ENCODE data around the gene RHOT1. TPM values are rescaled to one million over a fixed set of nuclear protein-coding genes. Genes with fewer than 3 reads are reported as not detected.
"Not testable (repeated sequence)": the region's sequence is repeated elsewhere in the genome, so short reads cannot be mapped to it uniquely, and the experiment has no call there.

The RHOT1 gene
- polyA plus RNA-seq, 4 donors, result 23.2 to 61.5 (median 34.8) TPM

- Histone ChIP-seq H3K4me1 (ENCODE audit: control insufficient read depth in 3 of 3, insufficient read depth in 2 of 3, low read depth in 1 of 3, low read length in 2 of 3) (peaks cover 4 to 27% (median 7%) of the 10 kb centered on the region in 3 donors), H3K27ac (ENCODE audit: low read depth in 1 of 3, low read length in 2 of 3) (peak overlapping the region in 2 of 3 donors; percentile 81 to 98), H3K9me3 (ENCODE audit: control insufficient read depth in 2 of 2, insufficient read depth in 1 of 2, low read depth in 1 of 2, low read length in 1 of 2) (no peaks in the 10 kb centered on the region), H3K4me3 (ENCODE audit: low read depth in 1 of 3, low read length in 3 of 3) (no peak overlapping the region), H3K36me3 (ENCODE audit: control insufficient read depth in 3 of 3, insufficient read depth in 2 of 3, low read depth in 1 of 3, low read length in 3 of 3) (no peaks in the 10 kb centered on the region), H3K27me3 (ENCODE audit: control insufficient read depth in 3 of 3, insufficient read depth in 3 of 3, low read length in 3 of 3) (no peaks in the 10 kb centered on the region)
- no peak for DNase-seq
- 72 to 76% (median 76%) methylated on average over 4 of the region's 4 CpGs for WGBS, 3 donors
- FAIRE-seq, result no peak
Observed at GRCh38 chr17:32126325-32126724, 16.0 kb upstream of the RHOT1 start.

GRCh38 chr17:32126746-32127145, 15.6 kb upstream of the RHOT1 start:
- WGBS, 3 donors, result 94 to 96% (median 96%) methylated on average over 8 of the region's 8 CpGs
- Histone ChIP-seq H3K27me3 (ENCODE audit: control insufficient read depth in 3 of 3, insufficient read depth in 3 of 3, low read length in 3 of 3) (no peaks in the 10 kb centered on the region), H3K4me1 (ENCODE audit: control insufficient read depth in 3 of 3, insufficient read depth in 2 of 3, low read depth in 1 of 3, low read length in 2 of 3) (peaks cover 4 to 27% (median 7%) of the 10 kb centered on the region in 3 donors), H3K4me3 (ENCODE audit: low read depth in 1 of 3, low read length in 3 of 3) (peak overlapping the region in 1 of 3 donors; percentile 71), H3K36me3 (ENCODE audit: control insufficient read depth in 3 of 3, insufficient read depth in 2 of 3, low read depth in 1 of 3, low read length in 3 of 3) (no peaks in the 10 kb centered on the region), H3K27ac (ENCODE audit: low read depth in 1 of 3, low read length in 2 of 3) (peak overlapping the region; percentile 75 to 98 (median 89)), H3K9me3 (ENCODE audit: control insufficient read depth in 2 of 2, insufficient read depth in 1 of 2, low read depth in 1 of 2, low read length in 1 of 2) (no peaks in the 10 kb centered on the region)
- DNase-seq, result no peak
- FAIRE-seq, result no peak

GRCh38 chr17:32127158-32127897, 15.0 kb upstream of the RHOT1 start:
- Histone ChIP-seq H3K27ac (ENCODE audit: low read depth in 1 of 3, low read length in 2 of 3) (peak overlapping the region; percentile 75 to 98 (median 89)), H3K9me3 (ENCODE audit: control insufficient read depth in 2 of 2, insufficient read depth in 1 of 2, low read depth in 1 of 2, low read length in 1 of 2) (no peaks in the 10 kb centered on the region), H3K27me3 (ENCODE audit: control insufficient read depth in 3 of 3, insufficient read depth in 3 of 3, low read length in 3 of 3) (no peaks in the 10 kb centered on the region), H3K4me1 (ENCODE audit: control insufficient read depth in 3 of 3, insufficient read depth in 2 of 3, low read depth in 1 of 3, low read length in 2 of 3) (peaks cover 4 to 27% (median 7%) of the 10 kb centered on the region in 3 donors), H3K36me3 (ENCODE audit: control insufficient read depth in 3 of 3, insufficient read depth in 2 of 3, low read depth in 1 of 3, low read length in 3 of 3) (no peaks in the 10 kb centered on the region), H3K4me3 (ENCODE audit: low read depth in 1 of 3, low read length in 3 of 3) (peak overlapping the region; percentile 56 to 71 (median 59))
- 0 to 1% (median 0%) methylated on average over 25 of the region's 25 CpGs for WGBS, 3 donors
- FAIRE-seq (no peak), DNase-seq (peak; percentile 93 to 95)

- not testable (repeated sequence) for DNase-seq
Observed at GRCh38 chr17:32128470-32128869, 13.8 kb upstream of the RHOT1 start.

GRCh38 chr17:32135497-32136117, 6.7 kb upstream of the RHOT1 start:
- H3K4me1 ChIP-seq (ENCODE audit: control insufficient read depth in 3 of 3, insufficient read depth in 2 of 3, low read depth in 1 of 3, low read length in 2 of 3); H3K36me3 ChIP-seq (ENCODE audit: control insufficient read depth in 3 of 3, insufficient read depth in 2 of 3, low read depth in 1 of 3, low read length in 3 of 3); FAIRE-seq; H3K27me3 ChIP-seq (ENCODE audit: control insufficient read depth in 3 of 3, insufficient read depth in 3 of 3, low read length in 3 of 3); DNase-seq; H3K27ac ChIP-seq (ENCODE audit: low read depth in 1 of 3, low read length in 2 of 3); H3K4me3 ChIP-seq (ENCODE audit: low read depth in 1 of 3, low read length in 3 of 3): not testable (repeated sequence)
- 53 to 67% (median 57%) methylated on average over 13 to 14 of the region's 14 CpGs for WGBS, 3 donors
- H3K9me3 ChIP-seq (ENCODE audit: control insufficient read depth in 2 of 2, insufficient read depth in 1 of 2, low read depth in 1 of 2, low read length in 1 of 2), result peaks cover 0 to 16% of the 10 kb centered on the region in 2 donors

More at GRCh38 chr17:32128470-32128869, 13.8 kb upstream of the RHOT1 start:
- FAIRE-seq; H3K27me3 ChIP-seq (ENCODE audit: control insufficient read depth in 3 of 3, insufficient read depth in 3 of 3, low read length in 3 of 3); H3K36me3 ChIP-seq (ENCODE audit: control insufficient read depth in 3 of 3, insufficient read depth in 2 of 3, low read depth in 1 of 3, low read length in 3 of 3); H3K9me3 ChIP-seq (ENCODE audit: control insufficient read depth in 2 of 2, insufficient read depth in 1 of 2, low read depth in 1 of 2, low read length in 1 of 2): not testable (repeated sequence)
- Histone ChIP-seq H3K4me1 (ENCODE audit: control insufficient read depth in 3 of 3, insufficient read depth in 2 of 3, low read depth in 1 of 3, low read length in 2 of 3) (peaks cover 4 to 27% (median 7%) of the 10 kb centered on the region in 3 donors), H3K27ac (ENCODE audit: low read depth in 1 of 3, low read length in 2 of 3) (peak overlapping the region in 1 of 3 donors; percentile 9), H3K4me3 (ENCODE audit: low read depth in 1 of 3, low read length in 3 of 3) (peak overlapping the region in 1 of 3 donors; percentile 36)
- WGBS, 3 donors, result 46 to 62% (median 50%) methylated on average over 7 of the region's 7 CpGs

GRCh38 chr17:32136856-32137255, 5.4 kb upstream of the RHOT1 start:
- peaks cover 0 to 7% (median 0%) of the 10 kb centered on the region in 3 donors for H3K4me1 ChIP-seq (ENCODE audit: control insufficient read depth in 3 of 3, insufficient read depth in 2 of 3, low read depth in 1 of 3, low read length in 2 of 3)
- 13 to 57% (median 14%) methylated on average over 1 of the region's 1 CpG for WGBS, 3 donors
- FAIRE-seq (no peak), DNase-seq (peak; percentile 62 to 94)
- H3K27me3 ChIP-seq (ENCODE audit: control insufficient read depth in 3 of 3, insufficient read depth in 3 of 3, low read length in 3 of 3), result no peaks in the 10 kb centered on the region
- no peaks in the 10 kb centered on the region for H3K36me3 ChIP-seq (ENCODE audit: control insufficient read depth in 3 of 3, insufficient read depth in 2 of 3, low read depth in 1 of 3, low read length in 3 of 3)
- H3K27ac ChIP-seq (ENCODE audit: low read depth in 1 of 3, low read length in 2 of 3), result peak overlapping the region in 2 of 3 donors; percentile 5 to 51
- no peak overlapping the region for H3K4me3 ChIP-seq (ENCODE audit: low read depth in 1 of 3, low read length in 3 of 3)
- H3K9me3 ChIP-seq (ENCODE audit: control insufficient read depth in 2 of 2, insufficient read depth in 1 of 2, low read depth in 1 of 2, low read length in 1 of 2), result peaks cover 0 to 16% of the 10 kb centered on the region in 2 donors

- not testable (repeated sequence) for FAIRE-seq; H3K9me3 ChIP-seq (ENCODE audit: control insufficient read depth in 2 of 2, insufficient read depth in 1 of 2, low read depth in 1 of 2, low read length in 1 of 2); H3K4me3 ChIP-seq (ENCODE audit: low read depth in 1 of 3, low read length in 3 of 3); H3K4me1 ChIP-seq (ENCODE audit: control insufficient read depth in 3 of 3, insufficient read depth in 2 of 3, low read depth in 1 of 3, low read length in 2 of 3); H3K27me3 ChIP-seq (ENCODE audit: control insufficient read depth in 3 of 3, insufficient read depth in 3 of 3, low read length in 3 of 3); DNase-seq; H3K27ac ChIP-seq (ENCODE audit: low read depth in 1 of 3, low read length in 2 of 3); H3K36me3 ChIP-seq (ENCODE audit: control insufficient read depth in 3 of 3, insufficient read depth in 2 of 3, low read depth in 1 of 3, low read length in 3 of 3)
- WGBS, 3 donors, result 77 to 89% (median 87%) methylated on average over 5 of the region's 5 CpGs
Observed at GRCh38 chr17:32139504-32139903, 2.8 kb upstream of the RHOT1 start.

- H3K27me3 ChIP-seq (ENCODE audit: control insufficient read depth in 3 of 3, insufficient read depth in 3 of 3, low read length in 3 of 3), result no peaks in the 10 kb centered on the region
- peaks cover 0 to 7% (median 0%) of the 10 kb centered on the region in 3 donors for H3K4me1 ChIP-seq (ENCODE audit: control insufficient read depth in 3 of 3, insufficient read depth in 2 of 3, low read depth in 1 of 3, low read length in 2 of 3)
- no peaks in the 10 kb centered on the region for H3K9me3 ChIP-seq (ENCODE audit: control insufficient read depth in 2 of 2, insufficient read depth in 1 of 2, low read depth in 1 of 2, low read length in 1 of 2)
- FAIRE-seq (no peak), DNase-seq (peak; percentile 61 to 66)
- 4 to 16% (median 9%) methylated on average over 3 of the region's 3 CpGs for WGBS, 3 donors
- peak overlapping the region in 1 of 3 donors; percentile 64 for H3K4me3 ChIP-seq (ENCODE audit: low read depth in 1 of 3, low read length in 3 of 3)
- peaks cover 0 to 4% (median 0%) of the 10 kb centered on the region in 3 donors for H3K36me3 ChIP-seq (ENCODE audit: control insufficient read depth in 3 of 3, insufficient read depth in 2 of 3, low read depth in 1 of 3, low read length in 3 of 3)
- peak overlapping the region in 2 of 3 donors; percentile 58 to 94 for H3K27ac ChIP-seq (ENCODE audit: low read depth in 1 of 3, low read length in 2 of 3)
Observed at GRCh38 chr17:32141258-32141657, 1.0 kb upstream of the RHOT1 start.

Measured in small intestine (tissue), 7 donors.